Tibial artery (tissue), 4 donors: ENCODE results near the gene HIPK2.

Experiments
- DNase-seq, 2 donors: peaks; one replicate each; pipeline ENCODE4 v3.0.0-alpha.2; 2019
- H3K27ac ChIP-seq, 2 donors: fragments of 200-600 bp; sonication (generic) in 1 of 2; 1 replicate in 1 of 2; 2 replicates in 1 of 2; pipeline ENCODE4 v1.5.1; 2018 to 2019; ENCODE audit warnings: mild to moderate bottlenecking in 1 of 2
- H3K27me3 ChIP-seq, 2 donors: fragments of 200-600 bp; sonication (generic) in 1 of 2; one replicate each; pipeline versions ENCODE4 v1.5.1 to v1.6.0; 2016 to 2019
- H3K36me3 ChIP-seq, 3 donors: fragments of 200-600 bp; sonication (generic) in 2 of 3; one replicate each; pipeline ENCODE4 v1.5.1; 2016 to 2019; ENCODE audit warnings: mild to moderate bottlenecking in 2 of 3
- H3K4me1 ChIP-seq, 4 donors: fragments of 200-600 bp; sonication (generic) in 2 of 4; 1 replicate in 3 of 4; 2 replicates in 1 of 4; pipeline ENCODE4 v1.5.1; 2016 to 2019
- H3K4me3 ChIP-seq, 2 donors: fragments of 200-600 bp; sonication (generic) in 1 of 2; 1 replicate in 1 of 2; 2 replicates in 1 of 2; pipeline ENCODE4 v1.5.1; 2018 to 2019; ENCODE audit warnings: mild to moderate bottlenecking in 2 of 2
- H3K9me3 ChIP-seq, 3 donors: fragments of 200-600 bp; sonication (generic) in 1 of 3; one replicate each; pipeline ENCODE4 v1.5.1; 2016 to 2019
- CTCF ChIP-seq, 2 experiments: fragments of 200-600 bp in 1 of 2; fragments of 450-650 bp in 1 of 2; IDR thresholded peaks; one replicate each; pipeline ENCODE4 v1.5.1; 2017 to 2019; ENCODE audit warnings: antibody characterized with exemption in 2 of 2, mild to moderate bottlenecking in 1 of 2, moderate library complexity in 1 of 2
- intact Hi-C: fragments of 100-400 bp; cut with DNase I; formaldehyde crosslinking; loops from one replicate; pipeline ENCODE4 v1.15.0; 2023; ENCODE audit warnings: low total_unique reads

Gene HIPK2

GRCh38 chr7:139592801-139593461 lies 184.9 kb downstream of the HIPK2 start:
- H3K36me3 ChIP-seq = peaks cover 70 to 98% (median 86%) of the 10 kb centered on the region in 3 donors
- no peak for DNase-seq

GRCh38 chr7:139591550-139592195 lies 186.1 kb downstream of the HIPK2 start:
- DNase-seq = no peak
- Histone ChIP-seq H3K4me3 (no peak overlapping the region), H3K27ac (no peak overlapping the region), H3K36me3 (peaks cover 61 to 95% (median 88%) of the 10 kb centered on the region in 3 donors), H3K4me1 (no peaks in the 10 kb centered on the region), H3K9me3 (no peaks in the 10 kb centered on the region), H3K27me3 (no peaks in the 10 kb centered on the region)
- no peak for TF ChIP-seq CTCF (IDR thresholded peaks at IDR 0.05)
- intact Hi-C loops = no loop called here

More at GRCh38 chr7:139592801-139593461, 184.9 kb downstream of the HIPK2 start:
- Histone ChIP-seq H3K27me3 (no peaks in the 10 kb centered on the region), H3K9me3 (no peaks in the 10 kb centered on the region), H3K4me1 (no peaks in the 10 kb centered on the region), H3K27ac (no peak overlapping the region), H3K4me3 (no peak overlapping the region)
- intact Hi-C loops = no loop called here
- no peak for TF ChIP-seq CTCF (IDR thresholded peaks at IDR 0.05)

- DNase-seq = no peak
- peaks cover 61 to 93% (median 86%) of the 10 kb centered on the region in 3 donors for H3K36me3 ChIP-seq
- intact Hi-C loops = no loop called here
- H3K9me3 ChIP-seq = no peaks in the 10 kb centered on the region
- no peaks in the 10 kb centered on the region for H3K27me3 ChIP-seq
- TF ChIP-seq CTCF (IDR thresholded peaks at IDR 0.05) = no peak
- H3K4me1 ChIP-seq = no peaks in the 10 kb centered on the region
- H3K27ac ChIP-seq = no peak overlapping the region
- H3K4me3 ChIP-seq = no peak overlapping the region
Measured at GRCh38 chr7:139589474-139589873, 188.3 kb downstream of the HIPK2 start.

GRCh38 chr7:139588632-139589031 lies 189.2 kb downstream of the HIPK2 start:
- Histone ChIP-seq H3K36me3 (peaks cover 61 to 93% (median 86%) of the 10 kb centered on the region in 3 donors), H3K27me3 (no peaks in the 10 kb centered on the region), H3K4me1 (no peaks in the 10 kb centered on the region), H3K9me3 (no peaks in the 10 kb centered on the region), H3K27ac (no peak overlapping the region), H3K4me3 (no peak overlapping the region)
- DNase-seq = no peak
- intact Hi-C loops = no loop called here
- TF ChIP-seq CTCF (IDR thresholded peaks at IDR 0.05) = no peak

- Histone ChIP-seq H3K9me3 (no peaks in the 10 kb centered on the region), H3K4me1 (no peaks in the 10 kb centered on the region), H3K27ac (no peak overlapping the region), H3K36me3 (peaks cover 61 to 93% (median 86%) of the 10 kb centered on the region in 3 donors), H3K27me3 (no peaks in the 10 kb centered on the region), H3K4me3 (no peak overlapping the region)
- intact Hi-C loops = no loop called here
- TF ChIP-seq CTCF (IDR thresholded peaks at IDR 0.05) = no peak
- no peak for DNase-seq
Measured at GRCh38 chr7:139587535-139587934, 190.3 kb downstream of the HIPK2 start.
